Stimulated activated CD4-positive, alpha-beta T cell treated with anti-CD3 and anti-CD28 coated beads, Interleukin-12 subunit alpha, Interleukin-12 subunit beta, amount 100 ng/mL, for 48 hours (primary cell): Measurements from ENCODE around the gene MAN2C1.
A peak's percentile ranks its signal among the peaks of the same experiment; 100 is the strongest.
"Not testable (repeated sequence)": the region's sequence is repeated elsewhere in the genome, so short reads cannot be mapped to it uniquely, and the experiment has no call there.

Experiments used
- DNase-seq, 3 donors: peaks; one replicate each; pipeline ENCODE4 v3.0.0-alpha.2; 2020; ENCODE audit warnings: low read depth in 2 of 3, low spot score in 1 of 3

The MAN2C1 gene

GRCh38 chr15:75361361-75361988 is 6.9 kb downstream of the MAN2C1 start:
- DNase-seq = no peak

GRCh38 chr15:75360856-75361255 is 7.6 kb downstream of the MAN2C1 start:
- no peak for DNase-seq

- DNase-seq = no peak
Observed at GRCh38 chr15:75360391-75360790, 8.0 kb downstream of the MAN2C1 start.

- no peak for DNase-seq
Observed at GRCh38 chr15:75359537-75360250, 8.7 kb downstream of the MAN2C1 start.

GRCh38 chr15:75358771-75359536 is 9.5 kb downstream of the MAN2C1 start:
- DNase-seq = no peak

- DNase-seq = no peak
Observed at GRCh38 chr15:75357976-75358673, 10.3 kb downstream of the MAN2C1 start.

GRCh38 chr15:75356517-75356916 is 11.9 kb downstream of the MAN2C1 start:
- DNase-seq = no peak

GRCh38 chr15:75356006-75356405 is 12.4 kb downstream of the MAN2C1 start:
- no peak for DNase-seq

- DNase-seq = no peak
Observed at GRCh38 chr15:75355369-75355768, 13.0 kb downstream of the MAN2C1 start.

GRCh38 chr15:75354454-75354853 is 14.0 kb downstream of the MAN2C1 start:
- DNase-seq = no peak

GRCh38 chr15:75353604-75354003 is 14.8 kb downstream of the MAN2C1 start:
- DNase-seq = no peak

GRCh38 chr15:75352186-75353080 is 16.0 kb downstream of the MAN2C1 start:
- no peak for DNase-seq

GRCh38 chr15:75350601-75351361 is 17.6 kb downstream of the MAN2C1 start:
- DNase-seq = no peak

- DNase-seq = peak; percentile 52 to 68 (median 56)
Observed at GRCh38 chr15:75349851-75350588, 18.4 kb downstream of the MAN2C1 start.

GRCh38 chr15:75349351-75349669 is 19.1 kb downstream of the MAN2C1 start:
- not testable (repeated sequence) for DNase-seq

- no peak for DNase-seq
Observed at GRCh38 chr15:75348562-75349350, 19.7 kb downstream of the MAN2C1 start.

GRCh38 chr15:75348034-75348561 is 20.3 kb downstream of the MAN2C1 start:
- no peak for DNase-seq
